ENCODE data around the gene HOPX.

DNA sequence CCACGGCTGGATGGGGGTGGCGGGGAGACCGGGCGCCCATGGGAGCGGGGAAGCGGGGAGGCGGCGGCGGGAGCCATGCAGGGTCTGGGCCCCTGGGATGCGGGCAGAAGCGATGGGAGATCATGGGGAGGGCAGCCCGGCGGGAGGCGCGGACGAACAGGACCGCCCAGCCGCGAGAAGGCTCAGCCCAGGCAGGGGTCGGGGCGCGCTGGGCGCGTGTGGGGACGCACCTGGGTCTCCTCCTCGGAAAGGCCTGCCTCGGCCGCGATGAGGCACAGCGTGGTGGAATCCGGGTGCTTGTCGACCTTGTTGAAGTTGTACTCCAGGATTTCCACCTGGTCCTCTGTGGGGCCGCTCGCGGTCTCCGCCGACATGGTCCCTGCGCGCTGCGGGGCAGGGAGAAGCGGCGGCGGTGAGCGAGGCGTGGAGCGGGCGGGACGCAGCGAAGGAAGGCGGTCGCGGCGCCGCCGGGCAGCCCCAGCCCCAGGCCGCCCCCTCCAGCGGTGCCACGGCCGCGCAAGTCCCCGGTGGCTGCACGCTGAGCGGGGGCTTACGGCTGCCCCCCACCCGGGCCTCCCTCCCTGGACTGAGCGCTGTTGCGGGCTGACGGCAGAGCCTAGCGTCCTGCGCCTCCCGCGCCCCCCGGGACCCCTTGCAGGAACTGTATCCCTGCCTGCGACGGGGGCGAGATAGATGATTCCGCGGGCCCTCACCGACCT lies 25.3 kb downstream of the HOPX start:
- TF ChIP-seq CTCF (IDR thresholded peaks at IDR 0.05) (no peak), EZH2 (IDR thresholded peaks at IDR 0.05) (peak; percentile 79), EZH2phosphoT487 (IDR thresholded peaks at IDR 0.05) (peak; percentile 49)

Measured in neural progenitor cell (in vitro differentiated cells).